ENCODE results near the gene TMC3.

Gene TMC3

GRCh38 chr15:81310480-81310879, 63.5 kb downstream of the TMC3 start:
- no peak for TF ChIP-seq CTCF (IDR thresholded peaks at IDR 0.05; ENCODE audit: low read length, missing control alignments)
- DNase-seq (ENCODE audit: low read depth) = no peak
- no peak overlapping the region for H3K4me3 ChIP-seq (replicated peaks; ENCODE audit: low read depth, low read length)

- DNase-seq (ENCODE audit: low read depth) = no peak
- H3K4me3 ChIP-seq (replicated peaks; ENCODE audit: low read depth, low read length) = no peak overlapping the region
Observed at GRCh38 chr15:81309647-81310450, 64.2 kb downstream of the TMC3 start.

GRCh38 chr15:81308260-81308659, 65.8 kb downstream of the TMC3 start:
- no peak for TF ChIP-seq CTCF (IDR thresholded peaks at IDR 0.05; ENCODE audit: low read length, missing control alignments)
- H3K4me3 ChIP-seq (replicated peaks; ENCODE audit: low read depth, low read length) = no peak overlapping the region
- DNase-seq (ENCODE audit: low read depth) = no peak

More at GRCh38 chr15:81309647-81310450, 64.2 kb downstream of the TMC3 start:
- TF ChIP-seq CTCF (IDR thresholded peaks at IDR 0.05; ENCODE audit: low read length, missing control alignments) = no peak

GRCh38 chr15:81304226-81304625, 69.8 kb downstream of the TMC3 start:
- H3K4me3 ChIP-seq (replicated peaks; ENCODE audit: low read depth, low read length) = no peak overlapping the region
- peak; percentile 83 for DNase-seq (ENCODE audit: low read depth)
- no peak for TF ChIP-seq CTCF (IDR thresholded peaks at IDR 0.05; ENCODE audit: low read length, missing control alignments)

GRCh38 chr15:81303244-81304225, 70.5 kb downstream of the TMC3 start:
- no peak overlapping the region for H3K4me3 ChIP-seq (replicated peaks; ENCODE audit: low read depth, low read length)
- no peak for TF ChIP-seq CTCF (IDR thresholded peaks at IDR 0.05; ENCODE audit: low read length, missing control alignments)
- peak; percentile 37 for DNase-seq (ENCODE audit: low read depth)

GRCh38 chr15:81302701-81303109, 71.3 kb downstream of the TMC3 start:
- no peak overlapping the region for H3K4me3 ChIP-seq (replicated peaks; ENCODE audit: low read depth, low read length)
- no peak for TF ChIP-seq CTCF (IDR thresholded peaks at IDR 0.05; ENCODE audit: low read length, missing control alignments)
- no peak for DNase-seq (ENCODE audit: low read depth)
